LoVo (cell line): ENCODE results near the gene ATP9B.

Experiments used
- DNase-seq: peaks from one replicate; pipeline ENCODE4 v3.0.0-alpha.2; 2016; ENCODE audit warnings: low spot score

Gene ATP9B

DNA sequence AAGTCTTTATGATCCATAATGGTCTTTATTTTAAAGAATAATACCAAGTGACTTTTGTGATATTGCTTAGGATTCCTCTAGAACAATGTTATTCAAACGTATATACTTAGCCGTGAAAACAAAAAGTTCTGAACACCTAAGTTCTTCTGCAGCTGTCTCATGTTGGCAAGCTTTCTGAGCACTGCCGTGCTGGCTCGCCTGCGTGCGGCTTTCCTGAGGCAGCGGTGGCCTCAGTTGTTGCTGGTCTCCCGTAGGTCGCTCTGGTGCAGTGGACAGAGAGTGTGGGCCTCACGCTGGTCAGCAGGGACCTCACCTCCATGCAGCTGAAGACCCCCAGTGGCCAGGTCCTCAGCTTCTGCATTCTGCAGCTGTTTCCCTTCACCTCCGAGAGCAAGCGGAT, 259.7 kb downstream of the ATP9B start:
- DNase-seq = no peak

DNA sequence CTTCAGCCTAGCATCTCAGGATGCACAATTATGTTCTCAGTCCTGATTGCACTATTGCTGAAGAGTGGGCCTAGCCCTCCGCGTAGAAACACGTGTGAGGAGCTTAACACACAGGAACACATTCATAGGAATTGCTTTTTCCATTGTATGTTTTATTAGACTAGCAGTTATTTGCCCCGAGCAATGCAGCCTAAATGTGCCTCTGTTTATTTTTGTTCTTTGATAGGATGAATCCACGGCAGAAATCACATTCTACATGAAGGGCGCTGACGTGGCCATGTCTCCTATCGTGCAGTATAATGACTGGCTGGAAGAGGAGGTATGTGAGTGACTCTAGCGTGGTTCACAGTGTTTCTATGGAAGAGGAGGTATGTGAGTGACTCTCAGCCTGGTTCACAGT, 260.6 kb downstream of the ATP9B start:
- DNase-seq = no peak

DNA sequence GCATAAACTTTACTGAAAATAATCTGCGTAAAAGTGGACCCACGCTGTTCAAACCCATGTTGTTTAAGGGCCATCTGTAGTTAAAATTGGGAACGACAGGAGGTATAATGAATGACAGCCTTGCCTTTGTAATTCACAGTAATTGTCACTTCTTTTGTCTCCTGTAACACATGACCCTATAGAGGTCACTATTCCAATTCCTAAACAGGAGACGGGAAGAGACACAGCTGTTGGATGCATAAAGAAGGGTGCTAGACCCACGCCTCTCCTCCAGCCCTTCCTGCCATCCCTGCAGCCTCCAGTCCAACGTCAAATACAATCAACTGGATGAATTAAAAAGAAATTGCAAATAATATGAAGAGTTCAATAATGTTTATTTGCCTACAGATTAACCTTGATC, 263.5 kb downstream of the ATP9B start:
- DNase-seq = no peak

DNA sequence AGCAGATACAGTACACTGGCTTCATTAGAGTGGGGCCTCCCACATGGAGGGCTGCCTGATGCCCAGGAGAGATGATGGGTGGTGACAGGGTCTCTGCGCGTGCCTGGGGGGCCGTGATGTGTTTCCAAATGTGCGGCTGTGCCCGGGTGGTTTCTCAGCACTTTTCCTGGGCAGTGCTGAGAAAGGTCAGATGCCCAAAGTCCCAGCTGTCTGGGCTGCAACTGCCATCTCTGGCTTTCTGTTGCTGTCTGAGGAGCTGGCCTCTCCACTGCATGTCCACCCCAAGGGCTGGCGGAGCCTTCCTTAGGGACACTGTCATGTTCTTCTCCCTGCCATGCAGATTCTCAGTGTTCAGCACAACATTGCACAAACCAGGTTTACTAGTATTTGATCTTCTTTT, 263.9 kb downstream of the ATP9B start:
- DNase-seq = no peak

DNA sequence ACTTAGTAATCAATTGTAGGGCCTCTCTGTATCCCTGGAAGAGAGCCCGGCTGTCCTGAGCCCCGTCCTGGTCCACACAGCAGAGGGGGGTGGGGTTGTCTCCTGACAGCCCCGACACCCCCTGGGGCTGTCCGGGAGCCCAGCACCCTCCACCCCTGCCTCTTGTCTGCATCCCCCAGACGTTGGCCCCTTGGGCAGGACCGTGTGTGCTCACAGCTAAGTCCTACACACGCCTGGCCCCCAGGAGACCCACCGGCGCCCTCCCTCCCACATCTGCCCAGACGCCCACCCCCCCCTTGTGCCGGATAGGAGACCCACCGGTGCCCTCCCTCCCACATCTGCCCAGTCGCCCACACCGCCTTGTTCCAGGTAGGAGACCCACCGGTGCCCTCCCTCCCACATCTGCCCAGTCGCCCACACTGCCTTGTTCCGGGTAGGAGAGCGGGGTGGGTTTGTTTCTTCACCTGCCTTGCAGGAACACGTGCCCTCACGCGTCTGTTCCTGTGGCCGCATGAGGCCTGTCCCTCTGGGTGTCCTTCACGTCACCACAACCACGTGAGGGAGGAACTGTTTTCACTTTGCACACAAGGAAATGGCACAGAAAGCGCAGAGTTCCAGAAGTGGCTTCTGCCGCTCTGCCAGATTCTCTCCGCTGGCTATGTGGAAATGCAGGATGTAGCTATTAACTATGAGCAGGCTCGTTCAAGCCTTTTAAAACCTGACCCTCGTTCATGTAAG, 265.5 kb downstream of the ATP9B start:
- DNase-seq = no peak

DNA sequence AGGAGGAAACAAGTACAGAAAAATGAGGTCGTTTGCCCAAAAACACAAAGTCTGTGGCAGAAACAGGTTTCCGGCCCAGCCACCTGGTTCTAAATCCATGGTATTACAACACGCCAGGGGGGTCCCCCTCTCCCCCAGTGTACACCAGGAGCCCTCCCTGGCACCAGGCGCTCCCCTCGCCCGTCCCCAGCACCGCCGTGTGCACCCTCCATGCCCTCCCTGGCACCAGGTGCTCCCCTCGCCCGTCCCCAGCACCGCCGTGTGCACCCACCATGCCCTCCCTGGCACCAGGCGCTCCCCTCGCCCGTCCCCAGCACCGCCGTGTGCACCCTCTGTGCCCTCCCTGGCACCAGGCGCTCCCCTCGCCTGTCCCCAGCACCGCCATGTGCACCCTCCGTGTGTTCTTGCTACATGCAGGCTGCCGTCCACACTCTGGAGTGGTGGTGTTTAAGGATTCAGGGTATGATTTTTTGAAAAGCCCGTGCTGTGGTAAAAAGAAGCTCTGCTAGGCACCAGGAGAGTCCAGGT, 266.7 kb downstream of the ATP9B start:
- no peak for DNase-seq

DNA sequence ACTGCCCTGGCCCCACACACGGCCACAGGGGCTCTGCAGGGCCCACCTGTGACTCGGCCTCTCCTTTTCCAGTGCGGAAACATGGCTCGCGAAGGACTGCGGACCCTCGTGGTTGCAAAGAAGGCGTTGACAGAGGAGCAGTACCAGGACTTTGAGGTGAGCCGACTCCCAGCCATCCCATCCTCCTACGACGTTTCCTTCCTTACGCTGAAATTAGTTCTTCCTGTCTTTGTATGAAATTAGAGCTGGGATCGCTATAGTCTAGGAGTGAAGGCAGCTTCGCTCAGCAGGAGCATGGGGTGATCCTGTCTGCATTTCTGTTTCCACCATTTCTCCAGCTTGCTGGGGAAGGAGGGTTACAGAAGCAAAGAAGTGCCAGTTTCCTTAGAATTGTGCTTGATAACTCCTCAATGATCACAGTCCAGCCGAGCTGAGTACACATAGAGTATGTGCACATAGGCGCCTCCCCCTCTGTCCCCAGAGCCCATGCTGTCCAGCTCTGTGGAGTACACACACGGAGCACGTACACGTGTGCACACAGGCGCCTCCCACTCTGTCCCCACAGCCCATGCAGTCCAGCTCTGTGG, 267.5 kb downstream of the ATP9B start:
- no peak for DNase-seq

DNA sequence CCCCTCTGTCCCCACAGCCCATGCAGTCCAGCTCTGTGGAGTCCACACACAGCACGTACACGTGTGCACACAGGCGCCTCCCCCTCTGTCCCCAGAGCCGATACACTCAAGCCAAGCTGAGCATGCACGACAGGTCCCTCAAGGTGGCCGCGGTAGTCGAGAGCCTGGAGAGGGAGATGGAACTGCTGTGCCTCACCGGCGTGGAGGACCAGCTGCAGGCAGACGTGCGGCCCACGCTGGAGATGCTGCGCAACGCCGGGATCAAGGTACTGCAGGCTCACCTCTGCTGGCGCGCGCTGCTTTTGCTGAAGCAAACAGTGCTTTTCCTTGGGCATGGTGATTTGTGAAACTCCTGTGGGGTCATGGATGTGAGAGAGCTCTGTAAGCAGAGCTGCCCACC, 268.0 kb downstream of the ATP9B start:
- DNase-seq = no peak

DNA sequence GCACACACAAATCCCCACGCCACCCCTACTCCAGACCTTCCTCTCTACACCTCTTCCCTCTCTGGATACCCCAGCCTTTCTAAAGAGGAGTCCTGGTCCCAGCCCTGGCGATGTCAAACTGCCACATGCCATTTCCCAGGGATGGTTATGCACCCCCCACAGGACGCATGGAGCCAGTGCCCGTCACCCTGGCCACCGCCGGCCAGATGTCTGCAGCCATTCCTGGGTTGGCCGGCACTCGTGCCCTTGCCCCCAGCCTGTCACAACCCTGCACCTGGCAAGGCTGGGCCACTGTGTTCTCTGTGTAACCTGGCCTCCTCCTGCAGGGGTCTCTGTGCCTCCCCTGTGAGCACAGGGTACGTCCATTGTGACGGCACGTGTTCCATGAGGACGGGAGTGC, 268.4 kb downstream of the ATP9B start:
- no peak for DNase-seq

DNA sequence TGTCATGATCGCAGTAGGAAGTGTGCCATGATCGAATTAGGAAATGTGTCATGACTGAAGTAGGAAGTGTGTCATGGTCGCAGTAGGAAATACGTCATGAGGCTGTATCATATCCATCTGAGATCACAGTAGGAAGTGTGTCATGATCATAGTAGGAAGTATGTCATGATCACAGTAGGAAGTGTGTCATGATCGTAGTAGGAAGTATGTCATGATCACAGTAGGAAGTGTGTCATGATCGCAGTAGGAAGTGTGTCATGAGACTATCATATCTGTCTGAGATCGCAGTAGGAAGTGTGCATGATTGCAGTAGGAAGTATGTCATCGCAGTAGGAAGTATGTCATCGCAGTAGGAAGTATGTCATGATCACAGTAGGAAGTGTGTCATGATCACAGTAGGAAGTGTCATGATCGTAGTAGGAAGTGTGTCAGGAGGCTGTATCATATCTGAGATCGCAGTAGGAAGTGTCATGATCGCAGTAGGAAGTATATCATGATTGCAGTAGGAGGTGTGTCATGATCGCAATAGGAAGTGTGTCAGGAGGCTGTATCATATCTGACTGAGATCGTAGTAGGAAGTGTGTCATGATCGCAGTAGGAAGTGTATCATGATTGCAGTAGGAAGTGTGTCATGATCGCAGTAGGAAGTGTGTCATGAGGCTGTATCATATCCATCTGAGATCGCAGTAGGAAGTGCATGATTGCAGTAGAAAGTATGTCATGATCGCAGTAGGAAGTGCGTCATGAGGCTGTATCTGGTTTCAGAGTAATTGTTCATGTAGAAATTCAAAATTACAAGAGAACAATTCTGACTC, 270.1 kb downstream of the ATP9B start:
- no peak for DNase-seq

DNA sequence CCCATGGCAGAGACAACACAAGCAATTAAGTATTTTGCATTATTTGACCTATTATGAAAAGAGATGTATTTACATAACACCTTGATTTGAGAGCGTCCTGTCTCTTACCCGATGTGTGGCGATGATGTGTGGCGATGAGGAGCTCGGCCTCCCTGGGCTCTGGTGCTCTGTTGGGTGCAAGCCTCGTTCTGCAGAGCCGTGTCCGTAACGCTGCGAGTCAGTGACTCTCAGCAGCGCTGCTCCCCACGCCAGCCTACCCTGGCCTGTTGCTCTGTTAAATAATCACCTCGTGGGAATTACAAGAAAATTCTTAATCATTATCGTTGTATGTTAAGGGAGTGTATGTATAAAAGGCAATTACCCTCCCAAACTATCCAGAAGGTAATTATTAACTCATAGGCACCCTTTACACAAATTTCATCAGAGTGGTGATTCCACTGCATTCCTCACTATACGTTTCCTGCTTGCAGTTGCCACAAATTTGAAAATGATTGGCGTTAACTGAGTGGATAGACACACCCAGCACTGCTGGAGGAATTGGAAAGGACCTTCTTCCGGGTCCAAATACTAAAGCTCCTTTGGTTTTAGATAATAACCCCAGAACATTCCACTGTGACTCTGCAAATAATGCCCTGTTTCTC, 274.5 kb downstream of the ATP9B start:
- DNase-seq = peak; percentile 74

DNA sequence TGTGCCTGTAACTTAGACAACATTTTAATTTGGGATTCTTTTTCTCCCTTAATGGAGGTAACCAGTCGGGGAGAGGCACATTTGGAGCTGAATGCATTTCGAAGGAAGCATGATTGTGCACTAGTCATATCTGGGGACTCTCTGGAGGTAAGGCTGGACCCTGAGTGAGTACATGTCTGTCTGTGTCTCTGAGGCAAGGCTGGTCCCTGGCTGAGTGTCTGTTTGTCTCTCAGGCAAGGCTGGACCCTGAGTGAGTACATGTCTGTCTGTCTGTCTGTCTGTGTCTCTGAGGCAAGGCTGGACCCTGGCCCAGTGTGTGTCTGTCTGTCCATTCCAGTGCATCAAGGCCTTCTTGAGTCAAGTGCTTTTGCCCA, 275.0 kb downstream of the ATP9B start:
- no peak for DNase-seq

DNA sequence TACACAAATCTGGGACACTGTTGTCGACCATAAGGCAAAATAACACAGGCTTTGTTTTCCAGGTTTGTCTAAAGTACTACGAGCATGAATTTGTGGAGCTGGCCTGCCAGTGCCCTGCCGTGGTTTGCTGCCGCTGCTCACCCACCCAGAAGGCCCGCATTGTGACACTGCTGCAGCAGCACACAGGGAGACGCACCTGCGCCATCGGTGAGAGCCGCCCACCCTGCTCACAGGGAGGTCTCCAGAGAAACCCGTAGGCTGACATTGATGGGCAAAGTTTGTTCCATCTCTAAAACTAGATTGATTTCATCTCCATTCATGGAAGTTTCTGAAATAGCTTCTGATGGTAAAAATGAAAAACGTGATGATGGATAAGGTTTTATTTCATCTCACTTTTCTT, 276.2 kb downstream of the ATP9B start:
- DNase-seq = no peak

DNA sequence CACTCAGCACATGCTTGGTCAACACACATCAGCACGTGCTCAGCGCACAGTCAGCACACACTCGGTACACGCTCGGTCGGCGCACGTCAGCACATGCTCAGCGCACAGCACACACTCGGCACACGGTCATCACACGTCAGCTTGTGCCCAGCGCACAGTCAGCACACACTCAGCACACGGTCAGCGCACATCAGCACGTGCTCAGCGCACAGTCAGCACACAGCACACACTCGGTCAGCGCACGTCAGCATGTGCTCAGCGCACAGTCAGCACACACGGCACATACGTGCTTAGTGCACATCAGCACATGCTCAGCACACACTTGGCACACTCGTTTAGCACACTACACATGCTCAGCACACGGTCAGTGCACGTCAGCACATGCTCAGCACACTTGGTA, 276.8 kb downstream of the ATP9B start:
- DNase-seq = no peak

DNA sequence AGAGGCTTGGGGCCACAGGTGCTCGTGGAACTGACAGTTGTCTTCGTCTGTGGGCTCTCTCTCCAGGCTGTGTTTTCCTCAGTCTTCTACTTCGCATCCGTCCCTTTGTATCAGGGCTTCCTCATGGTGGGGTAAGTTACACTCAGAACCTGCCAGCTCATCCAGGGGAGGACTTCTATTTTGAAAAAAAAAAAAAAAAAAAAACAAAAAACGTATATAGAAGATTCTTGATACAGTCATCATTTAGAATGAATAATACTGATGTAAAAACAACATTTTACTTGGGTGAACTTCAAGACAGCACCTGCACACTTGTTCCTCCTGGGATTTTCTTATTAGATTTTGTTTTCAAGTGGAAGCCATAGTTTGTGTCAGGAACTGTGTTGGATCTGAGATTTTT, 278.9 kb downstream of the ATP9B start:
- no peak for DNase-seq

DNA sequence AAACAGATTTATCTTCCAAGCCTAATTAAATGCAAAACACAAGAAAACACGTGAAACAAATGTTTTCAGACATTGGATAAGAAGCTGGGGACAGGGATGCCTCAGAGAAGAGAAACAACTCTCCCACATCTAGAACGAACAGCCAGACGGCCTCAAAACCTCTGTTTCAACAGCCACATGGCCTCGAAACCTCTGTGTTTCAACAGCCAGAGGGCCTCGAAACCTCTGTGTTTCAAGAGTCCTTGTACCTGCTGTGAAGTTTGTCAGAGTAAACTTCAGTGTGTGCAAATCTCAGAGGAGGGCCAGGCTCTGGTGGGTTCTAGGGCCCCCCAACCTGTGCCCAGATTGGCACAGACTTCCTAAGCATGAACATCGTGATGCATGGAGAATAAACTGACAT, 283.2 kb downstream of the ATP9B start:
- no peak for DNase-seq

DNA sequence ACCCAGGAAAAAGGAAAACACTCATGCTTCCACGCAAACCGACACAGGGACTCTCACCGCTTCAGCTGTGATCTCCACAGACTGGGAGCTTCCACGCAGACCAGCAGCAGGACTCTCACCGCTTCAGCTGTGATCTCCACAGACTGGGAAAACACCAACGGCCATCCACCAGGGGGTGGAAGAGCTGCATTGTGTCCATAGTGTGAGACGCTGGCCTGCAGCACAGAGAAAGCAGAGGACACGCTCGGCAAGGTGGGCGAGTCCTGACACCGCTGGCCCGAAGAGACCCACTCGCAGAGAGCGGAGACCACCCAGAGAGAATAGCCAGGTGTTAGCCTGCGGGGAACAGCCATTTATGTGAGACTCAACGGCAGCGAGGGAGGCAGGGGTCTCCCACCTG, 284.1 kb downstream of the ATP9B start:
- DNase-seq = no peak

DNA sequence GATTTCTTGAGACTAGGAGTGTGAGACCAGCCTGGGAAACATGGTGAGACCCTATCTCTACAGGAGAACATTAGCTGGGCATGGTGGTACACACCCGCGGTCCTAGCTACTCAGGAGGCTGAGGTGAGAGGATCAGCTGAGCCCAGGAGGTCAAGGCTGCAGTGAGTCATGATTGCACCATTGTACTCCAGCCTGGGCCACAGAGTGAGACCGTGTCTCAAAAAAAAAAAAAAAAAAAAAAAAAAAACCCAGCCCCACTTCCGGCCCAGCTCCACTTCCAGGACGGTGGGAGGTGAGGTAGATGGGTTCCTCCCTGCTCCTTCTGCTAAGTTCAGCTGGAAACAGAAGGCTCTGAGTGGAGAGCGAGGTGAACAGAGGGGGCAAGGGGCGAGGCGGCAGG, 285.2 kb downstream of the ATP9B start:
- DNase-seq = no peak

DNA sequence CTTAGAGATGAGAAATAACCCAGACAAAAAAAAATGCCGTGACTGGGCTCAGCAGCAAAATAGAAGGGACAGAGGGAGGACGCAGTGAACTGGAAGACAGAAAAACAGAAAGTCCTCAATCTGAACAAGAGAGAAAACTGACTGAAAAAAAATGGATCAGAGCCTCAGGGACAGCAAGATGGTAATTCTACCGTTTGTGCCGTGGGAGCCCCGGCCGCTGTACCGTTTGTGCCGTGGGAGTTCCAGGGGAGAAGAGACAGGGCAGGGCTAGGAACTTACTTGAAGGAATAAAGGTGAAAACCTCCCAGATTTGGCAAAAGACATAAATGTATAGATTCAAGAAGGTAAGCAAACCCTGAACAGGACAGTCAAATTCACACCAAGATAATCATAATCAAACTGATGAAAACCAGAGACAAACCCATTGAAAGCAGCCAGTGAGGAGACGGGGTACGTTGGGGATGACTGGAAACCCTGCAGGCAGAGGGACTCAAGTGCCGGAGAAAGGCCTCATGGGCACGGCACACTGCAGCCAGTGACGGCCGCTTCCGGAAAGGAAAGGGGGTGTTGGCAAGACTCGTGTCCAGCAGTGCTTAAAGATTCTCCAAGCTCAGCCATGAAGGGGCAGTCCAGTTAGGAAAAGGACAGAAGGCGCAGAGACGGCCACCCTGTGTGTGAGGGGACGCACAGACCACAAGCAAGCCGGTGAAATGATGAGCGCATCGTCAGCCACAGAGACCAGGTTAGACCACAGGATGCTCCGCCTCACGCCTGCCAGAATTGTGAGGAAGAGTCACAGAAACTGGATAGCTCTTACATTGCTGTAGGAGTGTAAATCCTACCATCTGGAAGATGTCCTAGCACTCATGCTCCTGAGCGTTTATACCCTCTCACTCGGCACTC, 286.5 kb downstream of the ATP9B start:
- DNase-seq = no peak

DNA sequence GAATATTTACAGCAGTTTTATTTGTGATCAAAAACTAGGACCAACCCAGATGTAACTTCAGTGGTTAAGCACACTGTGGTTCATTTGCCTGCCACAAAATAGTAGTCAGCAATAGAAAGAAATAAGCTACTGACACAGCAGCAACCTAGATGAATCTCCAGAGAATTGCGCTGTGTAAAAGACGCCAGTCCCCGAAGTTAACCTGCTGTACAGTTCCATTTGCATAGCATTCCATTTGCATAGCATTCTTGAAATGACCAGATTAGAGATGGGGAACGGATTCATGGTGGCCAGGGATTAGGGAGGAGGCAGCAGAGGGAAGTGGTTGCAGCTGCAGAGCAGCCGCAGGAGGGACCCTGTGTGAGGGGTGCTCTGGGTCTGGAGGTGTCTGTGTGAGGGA, 287.2 kb downstream of the ATP9B start:
- DNase-seq = no peak

DNA sequence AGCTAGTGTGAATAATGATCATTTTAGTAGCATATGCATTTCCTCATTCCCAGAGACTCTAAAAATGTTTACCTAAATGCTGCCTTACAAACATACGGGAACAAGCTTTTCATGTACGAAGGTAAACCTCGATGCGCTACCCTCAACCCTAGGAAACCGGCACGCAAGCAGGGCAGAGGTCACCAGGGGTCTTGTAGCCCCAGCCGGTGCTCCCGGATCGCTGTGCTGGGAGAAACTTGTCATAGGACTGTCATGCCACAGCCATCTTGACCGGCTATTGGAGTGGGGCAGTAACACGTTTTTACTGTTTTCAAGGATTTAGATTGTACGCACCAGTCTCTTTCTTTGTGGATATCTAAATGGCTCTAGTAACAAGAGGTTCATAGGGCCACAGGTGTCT, 291.7 kb downstream of the ATP9B start:
- no peak for DNase-seq
